HG02678 (cell line): Measurements from ENCODE around the gene KLK3.
"Not testable (repeated sequence)": the region's sequence is repeated elsewhere in the genome, so short reads cannot be mapped to it uniquely, and the experiment has no call there.

Source experiments
- ATAC-seq: cut with Tn5 transposase; IDR thresholded peaks from one replicate; pipeline ENCODE4 v1.9.1; 2021; ENCODE audit warnings: mild to moderate bottlenecking, moderate library complexity; ENCODE audit not compliant: unreplicated experiment

The KLK3 gene

DNA sequence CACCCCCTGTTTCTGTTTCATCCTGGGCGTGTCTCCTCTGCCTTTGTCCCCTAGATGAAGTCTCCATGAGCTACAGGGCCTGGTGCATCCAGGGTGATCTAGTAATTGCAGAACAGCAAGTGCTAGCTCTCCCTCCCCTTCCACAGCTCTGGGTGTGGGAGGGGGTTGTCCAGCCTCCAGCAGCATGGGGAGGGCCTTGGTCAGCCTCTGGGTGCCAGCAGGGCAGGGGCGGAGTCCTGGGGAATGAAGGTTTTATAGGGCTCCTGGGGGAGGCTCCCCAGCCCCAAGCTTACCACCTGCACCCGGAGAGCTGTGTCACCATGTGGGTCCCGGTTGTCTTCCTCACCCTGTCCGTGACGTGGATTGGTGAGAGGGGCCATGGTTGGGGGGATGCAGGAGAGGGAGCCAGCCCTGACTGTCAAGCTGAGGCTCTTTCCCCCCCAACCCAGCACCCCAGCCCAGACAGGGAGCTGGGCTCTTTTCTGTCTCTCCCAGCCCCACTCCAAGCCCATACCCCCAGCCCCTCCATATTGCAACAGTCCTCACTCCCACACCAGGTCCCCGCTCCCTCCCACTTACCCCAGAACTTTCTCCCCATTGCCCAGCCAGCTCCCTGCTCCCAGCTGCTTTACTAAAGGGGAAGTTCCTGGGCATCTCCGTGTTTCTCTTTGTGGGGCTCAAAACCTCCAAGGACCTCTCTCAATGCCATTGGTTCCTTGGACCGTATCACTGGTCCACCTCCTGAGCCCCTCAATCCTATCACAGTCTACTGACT is at the start of gene KLK3:
KLK3 (plus strand) TSS at position 280 of the 775 bp plus-strand sequence; CDS start at position 321, 41 bp downstream.
- ATAC-seq, result no peak

DNA sequence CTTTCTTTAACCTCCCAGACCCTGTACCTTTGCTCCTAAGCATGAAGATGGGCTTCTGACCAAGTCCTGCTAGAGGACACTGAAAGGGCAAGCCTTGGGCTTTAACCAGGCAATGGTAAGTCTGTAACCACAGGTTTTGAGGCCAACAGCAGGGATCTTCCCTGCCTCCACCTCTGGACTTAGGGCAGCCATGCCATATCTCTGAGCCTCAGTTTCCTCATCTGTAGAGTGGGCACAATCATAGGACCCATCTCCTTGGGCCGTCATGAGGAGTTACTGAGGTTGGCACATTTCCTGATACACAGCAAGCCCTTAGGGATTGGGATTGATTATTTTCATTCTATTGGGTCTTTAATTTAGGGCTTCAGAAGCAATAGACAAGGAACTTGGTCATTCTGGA is 45.9 kb upstream of the KLK3 start:
- no peak for ATAC-seq

DNA sequence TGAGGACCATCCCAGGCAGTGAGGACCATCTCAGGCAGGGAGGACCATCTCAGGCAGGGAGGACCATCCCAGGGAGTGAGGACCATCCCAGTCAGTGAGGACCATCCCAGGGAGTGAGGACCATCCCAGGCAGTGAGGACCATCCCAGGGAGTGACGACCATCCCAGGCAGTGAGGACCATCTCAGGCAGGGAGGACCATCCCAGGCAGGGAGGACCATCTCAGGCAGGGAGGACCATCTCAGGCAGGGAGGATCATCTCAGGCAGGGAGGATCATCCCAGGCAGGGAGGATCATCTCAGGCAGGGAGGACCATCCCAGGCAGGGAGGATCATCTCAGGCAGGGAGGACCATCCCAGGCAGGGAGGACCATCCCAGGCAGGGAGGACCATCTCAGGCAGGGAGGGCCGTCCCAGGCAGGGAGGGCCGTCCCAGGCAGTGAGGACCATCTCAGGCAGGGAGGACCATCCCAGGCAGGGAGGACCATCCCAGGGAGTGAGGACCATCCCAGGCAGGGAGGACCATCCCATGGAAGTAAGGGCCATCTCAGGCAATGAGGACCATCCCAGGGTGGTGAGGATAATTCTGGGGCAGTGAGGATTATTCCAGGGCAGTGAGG is 43.0 kb upstream of the KLK3 start:
- ATAC-seq, result not testable (repeated sequence)

DNA sequence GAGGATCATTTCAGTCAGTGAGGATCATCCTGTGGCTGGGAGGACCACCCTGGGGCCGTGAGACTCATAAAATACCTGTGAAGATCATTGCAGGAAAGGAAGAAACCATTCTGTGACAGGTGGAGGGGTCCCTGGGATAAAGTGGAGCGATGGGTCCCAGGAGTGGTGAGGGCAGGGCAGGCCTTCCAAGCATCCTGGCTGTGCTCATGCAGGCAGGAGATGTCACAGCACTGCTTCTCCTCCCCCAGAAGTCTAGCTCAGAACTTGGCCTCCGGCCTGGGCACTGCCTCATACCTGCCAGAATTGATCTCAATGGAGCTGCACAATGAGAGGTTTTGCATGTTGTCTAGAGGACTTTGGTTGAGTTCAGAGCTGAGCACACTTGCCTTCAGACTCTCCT is 42.2 kb upstream of the KLK3 start:
- ATAC-seq, result no peak

DNA sequence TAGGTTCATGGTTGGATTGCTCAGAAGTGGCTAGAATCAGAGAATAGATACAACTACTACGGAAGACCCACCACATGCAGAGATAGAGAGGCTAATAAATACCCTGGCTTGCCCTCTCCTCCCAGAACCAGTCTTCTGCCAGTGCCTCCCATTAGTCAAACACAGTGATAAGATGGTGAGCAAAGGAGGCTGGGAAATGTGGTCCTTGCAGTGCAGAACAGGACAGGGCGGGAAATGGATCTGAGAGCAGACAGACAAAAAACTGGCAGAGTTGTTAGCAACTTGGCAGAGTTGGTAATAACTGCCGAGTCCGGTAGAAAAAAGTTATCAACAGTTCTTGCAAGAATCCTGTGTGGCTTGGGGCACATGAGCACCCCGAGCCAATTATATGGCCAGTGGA is 39.8 kb upstream of the KLK3 start:
- ATAC-seq, result no peak

DNA sequence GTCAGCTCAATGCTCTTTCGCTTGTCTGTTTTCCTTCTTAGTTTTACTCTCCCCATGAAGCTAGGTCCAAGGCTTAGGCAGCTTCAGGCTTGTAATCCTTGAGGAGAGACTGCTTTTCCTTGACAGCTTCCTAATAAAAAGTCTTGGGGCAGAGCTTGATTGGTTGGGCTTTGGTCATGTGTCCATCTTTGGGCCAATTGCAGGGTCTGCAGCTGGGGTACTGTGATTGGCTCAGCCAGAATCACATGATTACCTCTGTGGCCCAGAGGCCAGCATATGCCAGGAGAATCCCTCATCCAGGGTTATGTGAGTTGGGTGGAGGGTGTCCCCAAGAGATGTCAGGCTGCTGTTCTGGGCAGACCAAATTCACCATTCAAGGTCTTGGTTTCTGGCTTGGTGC is 39.3 kb upstream of the KLK3 start:
- ATAC-seq, result no peak

DNA sequence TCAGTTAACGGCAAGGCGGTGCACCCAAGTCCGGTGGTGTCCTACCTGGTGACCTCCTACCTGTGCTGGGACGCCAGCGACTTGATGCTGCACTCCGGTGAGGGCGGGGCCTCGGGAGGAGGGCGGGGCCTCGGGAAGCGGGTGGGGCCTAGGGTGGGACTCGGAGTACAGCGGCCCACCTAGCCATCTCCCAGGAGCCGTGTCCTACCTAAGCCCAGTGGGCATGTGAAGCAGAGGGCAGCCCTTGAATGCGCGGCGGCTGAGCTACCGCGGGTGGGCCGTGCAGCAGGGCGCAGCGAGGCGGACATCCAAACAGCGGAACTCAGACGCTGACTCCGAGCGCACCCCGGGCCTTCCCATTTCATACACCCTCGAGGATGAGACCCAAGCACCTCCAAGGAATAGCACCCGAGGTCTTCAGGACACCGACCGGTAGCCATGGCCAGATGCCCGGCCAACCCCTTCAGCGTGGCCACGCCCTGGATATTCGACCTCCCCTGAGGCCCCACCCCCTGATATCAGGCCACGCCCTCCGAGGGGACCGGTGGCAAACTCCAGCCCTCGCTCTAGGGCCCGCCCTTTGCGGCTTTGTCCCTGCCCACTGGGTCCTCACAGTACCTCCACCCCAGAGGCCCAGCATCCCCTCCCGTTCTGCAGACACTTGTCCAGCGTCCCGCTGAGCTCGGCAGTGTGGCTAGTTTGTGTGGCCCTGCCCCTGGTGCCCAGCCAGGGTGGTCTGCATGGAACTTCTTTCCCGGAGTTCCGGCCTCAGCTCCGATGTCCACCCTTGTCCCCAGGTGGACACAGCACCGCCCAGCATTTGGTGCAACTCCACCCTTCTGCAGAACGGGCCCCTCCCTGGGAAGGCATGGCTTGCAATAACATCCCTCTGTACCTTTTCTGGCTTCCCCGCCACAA is 36.5 kb upstream of the KLK3 start:
- peak; percentile 53 for ATAC-seq

DNA sequence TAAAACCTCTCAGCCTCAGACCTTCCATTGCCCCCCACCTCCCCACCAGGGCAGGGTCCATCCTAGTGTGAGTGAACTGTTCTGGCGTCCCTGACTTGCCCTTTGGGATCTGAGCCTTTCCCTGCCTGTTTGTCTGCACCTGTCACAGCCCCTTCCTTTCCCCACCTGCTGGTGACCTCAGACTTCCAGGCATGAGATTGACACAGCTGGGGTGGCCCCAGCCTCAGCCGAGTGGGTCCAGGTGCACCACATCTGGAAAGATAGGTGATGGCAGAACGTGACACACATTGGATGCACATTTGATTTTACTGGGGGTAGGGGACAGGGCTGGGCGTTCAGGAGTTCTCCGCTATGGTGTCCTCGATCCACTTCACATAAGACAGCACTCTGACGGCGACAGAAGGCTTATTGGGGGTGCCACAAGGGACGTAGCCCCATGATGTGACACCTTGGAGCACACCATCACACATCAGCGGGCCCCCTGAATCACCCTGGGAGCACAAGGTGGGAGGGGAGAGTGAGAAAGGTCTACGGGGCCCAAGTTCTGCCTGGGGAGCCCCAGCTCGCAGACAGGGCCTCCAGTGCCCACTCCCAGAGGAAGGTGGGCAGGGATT is 35.7 kb upstream of the KLK3 start:
- ATAC-seq, result no peak

DNA sequence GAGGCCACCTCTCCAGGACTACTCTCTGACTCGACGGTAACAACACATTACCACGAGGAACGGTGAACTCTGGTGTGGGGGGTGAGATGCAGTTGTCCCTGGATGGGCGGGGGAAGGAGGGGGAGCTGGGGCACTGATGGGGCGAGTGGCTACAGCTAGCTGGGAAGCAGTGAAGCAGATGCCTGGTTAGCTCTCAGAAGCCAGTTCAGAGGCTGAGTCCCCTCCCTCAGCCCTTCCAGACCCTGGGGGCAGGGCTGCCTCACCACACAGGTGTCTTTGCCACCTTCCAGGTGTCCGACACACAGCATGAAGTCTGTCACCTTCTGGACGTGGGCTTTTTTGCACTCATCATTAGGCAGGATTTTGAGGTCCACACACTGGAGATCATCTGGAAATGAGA is 35.1 kb upstream of the KLK3 start:
- no peak for ATAC-seq

DNA sequence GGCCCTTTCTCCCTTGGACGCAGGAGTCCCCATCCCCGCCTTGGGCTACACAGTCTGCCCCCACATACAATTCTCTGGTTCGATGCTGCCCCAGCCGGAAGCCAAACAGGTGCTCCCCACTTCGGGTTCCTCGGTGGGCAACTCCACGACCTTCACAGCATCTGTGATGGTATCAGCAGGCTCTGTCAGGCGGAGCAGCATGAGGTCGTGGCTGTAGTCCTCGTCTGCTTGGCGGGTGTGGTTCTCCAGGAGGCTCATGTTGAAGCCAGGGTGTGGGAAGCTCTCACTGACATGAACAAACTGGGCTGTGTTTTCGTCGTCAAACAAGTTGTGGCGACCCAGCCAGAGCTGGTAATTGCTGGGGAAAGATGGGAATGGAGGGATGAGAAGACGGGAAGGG is 34.6 kb upstream of the KLK3 start:
- ATAC-seq, result no peak

DNA sequence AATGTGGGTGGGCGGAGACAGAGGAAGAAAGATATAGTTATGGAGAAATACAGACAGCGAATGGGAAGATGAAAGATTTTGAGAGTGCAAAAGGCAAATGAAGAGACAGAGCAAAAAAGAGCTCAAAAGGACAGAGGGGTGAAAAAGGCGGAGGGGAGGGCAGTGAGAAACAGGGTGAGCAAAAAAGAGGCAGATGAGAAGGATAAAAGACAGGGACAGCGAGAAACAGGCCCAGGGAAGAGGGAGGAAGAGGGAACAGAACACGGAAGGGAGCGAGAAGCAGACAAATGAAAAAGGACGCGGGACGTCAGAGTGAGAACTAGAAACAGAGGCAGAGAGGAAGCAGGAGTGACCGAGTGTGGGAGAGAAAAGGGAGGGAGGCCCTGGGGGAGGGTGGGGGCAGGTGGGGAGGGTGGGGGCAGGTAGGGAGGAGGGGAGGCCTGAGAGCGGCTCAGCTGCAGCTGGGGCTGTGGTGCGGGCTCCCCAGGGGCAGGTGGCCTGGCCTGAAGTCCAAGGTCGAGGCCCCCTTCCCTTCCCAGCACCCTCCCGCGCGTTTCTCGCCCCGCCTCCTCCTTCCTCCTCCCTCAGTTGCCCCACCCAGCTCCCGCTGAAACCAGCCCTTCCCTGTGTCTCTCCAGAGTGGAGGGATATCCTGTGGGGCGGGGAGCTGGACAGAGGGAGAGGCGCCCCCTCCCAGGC is 34.0 kb upstream of the KLK3 start:
- ATAC-seq, result no peak

DNA sequence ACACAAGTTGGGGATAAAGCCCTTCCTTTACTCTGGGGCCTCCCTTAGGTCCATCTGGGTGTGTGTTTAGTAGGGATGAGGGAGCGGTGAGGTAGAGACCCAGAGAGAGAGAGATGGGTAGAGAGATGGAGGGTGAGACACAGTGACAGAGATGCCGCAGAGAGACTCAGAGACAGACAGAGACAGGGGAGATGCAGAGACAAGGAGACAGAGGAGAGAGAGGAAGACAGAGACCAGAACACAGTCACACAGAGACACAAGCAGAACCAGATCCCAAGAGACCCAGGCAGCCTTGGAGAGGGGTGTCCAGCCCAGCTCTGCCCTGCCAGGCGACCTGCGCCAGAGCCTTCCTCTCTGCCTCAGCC is 33.5 kb upstream of the KLK3 start:
- ATAC-seq, result no peak

DNA sequence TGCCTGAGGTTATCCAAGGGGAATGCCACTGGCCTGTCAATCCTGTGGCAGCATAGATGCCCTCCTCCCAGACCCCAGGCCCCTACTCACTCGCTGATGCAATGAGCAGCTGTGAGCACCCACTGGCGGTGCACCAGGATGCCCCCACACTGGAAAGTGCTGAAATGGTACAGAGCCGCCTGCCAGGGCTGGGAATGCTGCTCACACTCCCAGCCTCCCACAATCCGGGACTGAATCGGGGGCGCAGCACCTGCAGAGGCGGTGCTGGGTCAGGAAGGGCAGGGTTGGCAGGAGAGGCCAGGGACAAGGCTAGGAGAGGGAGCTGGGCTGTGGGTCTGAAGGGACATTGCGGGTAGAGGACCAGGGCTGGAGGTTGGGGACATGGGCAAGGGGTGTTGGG is 33.1 kb upstream of the KLK3 start:
- ATAC-seq, result no peak

DNA sequence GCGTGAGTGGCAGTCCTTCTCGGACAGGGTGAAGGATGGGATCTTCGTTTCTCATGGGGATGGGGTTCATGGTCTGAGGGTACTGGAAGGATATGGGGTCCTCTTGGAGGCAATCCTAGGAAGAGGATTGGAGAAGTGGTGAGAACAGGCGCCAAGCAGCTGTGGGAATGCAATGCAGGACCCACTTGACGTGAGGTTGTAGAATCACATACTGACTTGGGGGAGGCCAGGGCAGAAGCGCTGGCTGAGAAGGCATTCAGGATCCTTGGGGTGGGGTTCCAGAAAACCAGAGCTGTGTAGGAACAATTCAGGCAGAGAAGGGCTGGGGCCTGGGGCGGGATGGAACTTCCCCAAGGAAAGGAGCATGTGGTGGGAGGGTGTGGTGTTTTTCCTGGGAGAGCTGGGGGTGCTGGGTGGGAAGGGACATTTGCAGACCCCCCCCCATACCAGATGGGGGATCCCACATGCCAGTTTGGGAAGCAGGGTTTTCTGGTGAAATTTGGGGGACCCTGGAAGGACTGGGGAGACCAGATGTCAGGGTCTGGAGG is 32.0 kb upstream of the KLK3 start:
- no peak for ATAC-seq

DNA sequence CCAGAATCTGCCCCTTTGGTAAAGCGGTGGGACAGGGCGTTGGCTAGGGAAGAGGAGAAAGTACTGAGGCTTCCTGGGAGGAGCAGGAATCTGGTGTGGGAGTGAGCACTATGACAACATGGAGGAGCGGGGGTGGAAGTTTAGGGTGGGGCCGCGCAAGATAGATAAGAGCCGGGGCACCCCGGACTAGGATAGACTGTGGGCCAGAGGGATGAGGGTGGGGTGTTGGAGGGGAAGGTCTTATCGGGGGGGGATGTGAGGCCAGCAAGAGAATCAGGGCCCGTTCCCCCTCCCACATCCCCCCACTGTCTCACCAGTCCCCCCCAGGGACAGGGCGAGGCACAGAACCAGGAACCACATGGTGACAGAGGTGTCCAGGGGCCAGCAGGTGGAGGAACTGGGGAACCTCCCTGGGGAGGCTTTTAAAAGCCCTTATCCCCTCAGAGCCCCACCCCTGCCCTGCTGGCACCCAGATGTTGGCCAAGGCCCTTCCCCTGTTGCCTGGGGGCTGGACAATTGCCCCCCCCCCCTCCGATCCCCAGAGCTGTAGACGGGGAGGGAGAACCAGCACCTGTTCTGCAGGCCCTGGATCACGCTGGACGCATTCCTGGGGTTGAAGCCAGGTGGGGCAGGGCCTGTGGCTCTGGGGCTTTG is 31.2 kb upstream of the KLK3 start, which contains the start of gene KLK1:
KLK1 (minus strand) TSS at position 399 of the 654 bp plus-strand sequence; CDS start at position 360, 39 bp downstream.
- ATAC-seq, result no peak

DNA sequence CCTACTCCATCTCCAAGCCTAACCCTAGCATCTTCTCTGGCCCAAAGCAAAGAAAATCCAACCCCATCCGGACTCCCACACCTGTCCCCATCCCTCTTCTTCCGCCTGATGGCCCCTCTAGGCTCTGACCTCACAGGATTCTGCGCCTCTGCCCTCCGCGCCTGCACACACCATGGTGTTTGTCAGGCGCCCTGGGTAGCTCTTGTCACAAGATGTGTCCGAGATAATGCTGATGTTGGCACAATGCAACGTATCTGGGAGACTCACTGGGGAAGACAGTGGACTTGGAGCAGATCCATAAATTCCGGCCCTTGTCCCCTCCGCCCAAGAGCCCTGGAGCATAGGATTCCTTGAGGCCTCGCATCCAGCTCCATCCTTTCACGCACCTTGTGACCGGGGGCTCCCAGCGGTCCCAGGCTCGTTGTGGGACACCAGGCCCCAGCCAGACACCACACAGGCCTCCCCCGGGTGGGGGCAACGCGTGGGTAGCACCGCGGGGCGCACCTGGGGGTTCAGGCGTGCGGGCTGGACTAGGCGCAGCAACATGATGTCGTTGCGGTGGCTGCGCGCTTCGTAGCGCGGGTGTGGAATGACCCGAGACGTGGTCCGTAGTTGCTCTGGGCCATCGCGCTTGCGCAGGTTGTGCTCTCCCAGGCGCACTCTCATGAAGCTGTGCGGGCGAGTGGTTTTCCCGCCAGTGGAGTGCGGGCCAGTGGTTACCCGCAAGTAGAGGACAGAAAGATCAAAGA is 28.0 kb upstream of the KLK3 start:
- ATAC-seq, result no peak

DNA sequence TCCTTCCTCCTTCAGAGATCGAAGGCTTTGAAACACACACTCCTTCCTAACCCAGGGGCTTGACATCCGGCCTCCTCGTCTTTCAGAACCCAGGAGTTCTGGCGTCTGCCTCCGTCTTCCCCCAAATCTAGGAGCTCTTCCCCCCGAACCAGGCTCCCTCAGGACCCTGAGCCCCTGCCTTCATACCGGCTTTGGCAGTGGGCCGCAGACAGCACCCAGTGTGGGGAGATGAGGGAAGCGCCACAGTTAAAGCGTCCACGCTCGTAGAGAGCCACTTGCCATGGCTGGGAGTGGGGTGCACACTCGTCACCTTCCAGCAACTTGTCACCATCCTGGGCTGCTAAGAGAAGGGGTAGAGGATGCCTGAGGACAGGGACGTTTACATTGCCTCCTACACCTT is 27.2 kb upstream of the KLK3 start:
- ATAC-seq, result no peak

DNA sequence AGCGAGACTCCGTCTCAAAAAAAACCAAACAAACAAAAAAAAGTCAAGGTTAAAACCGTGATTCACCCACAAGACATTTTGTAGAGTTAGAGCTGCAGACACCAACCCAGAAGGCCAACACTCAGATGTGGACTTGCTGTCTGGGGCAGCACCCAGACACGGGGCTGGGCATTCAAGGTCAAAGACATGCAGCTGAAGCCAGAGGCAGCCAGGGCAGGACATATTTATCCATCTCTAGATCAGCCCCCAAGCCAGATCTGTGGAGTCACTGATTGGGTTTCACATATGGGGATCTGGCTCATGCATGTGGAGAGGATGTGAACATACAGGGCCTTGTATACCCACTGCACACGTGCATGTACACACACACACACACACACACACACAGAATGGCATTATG is 24.9 kb upstream of the KLK3 start:
- ATAC-seq, result no peak
